Gastrocnemius medialis (tissue), 4 donors: ENCODE results near the gene NDUFA13. TPM values are rescaled to one million over a fixed set of nuclear protein-coding genes. Genes with fewer than 3 reads are reported as not detected.

Experiments
- ATAC-seq, 2 donors: fragments of 150-250 bp; one replicate each; pipeline ENCODE4 v1.9.1; 2016
- DNase-seq, 2 donors: peaks; one replicate each; pipeline ENCODE4 v3.0.0-alpha.2; 2019
- H3K27ac ChIP-seq, 4 donors: fragments of 200-600 bp; sonication (generic); 1 replicate in 1 of 4; 2 replicates in 3 of 4; pipeline ENCODE4 v1.5.1; 2016 to 2018; ENCODE audit warnings: mild to moderate bottlenecking in 2 of 4, moderate library complexity in 1 of 4
- H3K27me3 ChIP-seq, 3 donors: fragments of 200-600 bp; sonication (generic) in 2 of 3; 1 replicate in 1 of 3; 2 replicates in 2 of 3; pipeline versions ENCODE4 v1.5.1 to v1.6.0; 2016 to 2019; ENCODE audit warnings: mild to moderate bottlenecking in 1 of 3, moderate library complexity in 1 of 3
- H3K36me3 ChIP-seq, 2 donors: fragments of 200-600 bp; sonication (generic) in 1 of 2; one replicate each; pipeline ENCODE4 v1.5.1; 2017 to 2018
- H3K4me1 ChIP-seq, 2 donors: fragments of 200-600 bp; sonication (generic) in 1 of 2; one replicate each; pipeline ENCODE4 v1.5.1; 2016 to 2017; ENCODE audit warnings: mild to moderate bottlenecking in 2 of 2
- H3K4me3 ChIP-seq, 4 donors: fragments of 200-600 bp; sonication (generic) in 3 of 4; 1 replicate in 1 of 4; 2 replicates in 3 of 4; pipeline ENCODE4 v1.5.1; 2016 to 2019; ENCODE audit warnings: mild to moderate bottlenecking in 2 of 4
- H3K9me3 ChIP-seq, 3 donors: fragments of 200-600 bp; sonication (generic) in 2 of 3; 1 replicate in 1 of 3; 2 replicates in 2 of 3; pipeline ENCODE4 v1.5.1; 2016 to 2019
- POLR2A ChIP-seq, 2 donors: fragments of 450-650 bp; IDR thresholded peaks; one replicate each; pipeline ENCODE4 v1.6.1; 2017; ENCODE audit warnings: antibody characterized with exemption in 2 of 2, mild to moderate bottlenecking in 2 of 2, moderate library complexity in 2 of 2
- in situ Hi-C, 4 donors: fragments of 200-750 bp; cut with MboI; loops; one replicate each; pipeline versions ENCODE4 v1.15.0 to v1.8.0; 2017; ENCODE audit warnings: low sequenced_read_pairs in 4 of 4
- intact Hi-C: fragments of 100-400 bp; cut with DNase I; formaldehyde crosslinking; loops from one replicate; pipeline ENCODE4 v1.15.1; 2023; ENCODE audit warnings: low total_unique reads
- total RNA-seq, 4 donors: library from RNA; depleted of rRNA; stranded (reverse); fragments of >200 nt; gene quantifications; one replicate each; pipeline versions ENCODE4 v1.1.0 to v1.2.3, GENCODE V29; 2016
- TF ChIP-seq, protein P1 (sequence below), 5 experiments: fragments of 450-650 bp in 3 of 5; fragments of 200-600 bp in 2 of 5; sonication (generic) in 2 of 5; IDR thresholded peaks in 4 of 5; conservative IDR thresholded peaks in 1 of 5; 1 replicate in 4 of 5; 2 replicates in 1 of 5; pipeline ENCODE4 v1.5.1; 2016 to 2019; ENCODE audit warnings: antibody characterized with exemption in 5 of 5, mild to moderate bottlenecking in 3 of 5, moderate library complexity in 3 of 5

NDUFA13 gene
- total RNA-seq, 4 donors from 2014 or later, result 41.8 to 201 (median 50.5) TPM

- in situ Hi-C loops (loop anchor here in 1 of 4 donors (5.0 kb wide), 1 partner anchor 120 kb away; no protein-coding TSS in a partner anchor), intact Hi-C loops (no loop called here)
- TF ChIP-seq, protein P1, sequence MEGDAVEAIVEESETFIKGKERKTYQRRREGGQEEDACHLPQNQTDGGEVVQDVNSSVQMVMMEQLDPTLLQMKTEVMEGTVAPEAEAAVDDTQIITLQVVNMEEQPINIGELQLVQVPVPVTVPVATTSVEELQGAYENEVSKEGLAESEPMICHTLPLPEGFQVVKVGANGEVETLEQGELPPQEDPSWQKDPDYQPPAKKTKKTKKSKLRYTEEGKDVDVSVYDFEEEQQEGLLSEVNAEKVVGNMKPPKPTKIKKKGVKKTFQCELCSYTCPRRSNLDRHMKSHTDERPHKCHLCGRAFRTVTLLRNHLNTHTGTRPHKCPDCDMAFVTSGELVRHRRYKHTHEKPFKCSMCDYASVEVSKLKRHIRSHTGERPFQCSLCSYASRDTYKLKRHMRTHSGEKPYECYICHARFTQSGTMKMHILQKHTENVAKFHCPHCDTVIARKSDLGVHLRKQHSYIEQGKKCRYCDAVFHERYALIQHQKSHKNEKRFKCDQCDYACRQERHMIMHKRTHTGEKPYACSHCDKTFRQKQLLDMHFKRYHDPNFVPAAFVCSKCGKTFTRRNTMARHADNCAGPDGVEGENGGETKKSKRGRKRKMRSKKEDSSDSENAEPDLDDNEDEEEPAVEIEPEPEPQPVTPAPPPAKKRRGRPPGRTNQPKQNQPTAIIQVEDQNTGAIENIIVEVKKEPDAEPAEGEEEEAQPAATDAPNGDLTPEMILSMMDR (IDR thresholded peaks at IDR 0.05 in 4 of 5, conservative IDR thresholded peaks at IDR 0.05 in 1 of 5), result no peak
- TF ChIP-seq POLR2A (IDR thresholded peaks at IDR 0.05), result no peak
- DNase-seq, result no peak
- no peaks in the 10 kb centered on the region for H3K27me3 ChIP-seq
- H3K9me3 ChIP-seq, result no peaks in the 10 kb centered on the region
- H3K4me3 ChIP-seq, result no peak overlapping the region
- H3K27ac ChIP-seq, result no peak overlapping the region
- peaks cover 0 to under 1% of the 10 kb centered on the region in 2 donors for H3K36me3 ChIP-seq
- peaks cover 35 to 44% of the 10 kb centered on the region in 2 donors for H3K4me1 ChIP-seq
- ATAC-seq, result no peak
Measured at GRCh38 chr19:19487077-19487949, 28.7 kb upstream of the NDUFA13 start.

GRCh38 chr19:19487950-19488874 is 27.8 kb upstream of the NDUFA13 start:
- in situ Hi-C loops (loop anchor here in 1 of 4 donors (5.0 kb wide), 1 partner anchor 121 kb away; no protein-coding TSS in a partner anchor), intact Hi-C loops (no loop called here)
- H3K27ac ChIP-seq, result peak overlapping the region; percentile 44 to 77 (median 72)
- H3K4me1 ChIP-seq, result peaks cover 35 to 40% of the 10 kb centered on the region in 2 donors
- H3K9me3 ChIP-seq, result no peaks in the 10 kb centered on the region
- peak overlapping the region in 1 of 4 donors; percentile 25 for H3K4me3 ChIP-seq
- DNase-seq (no peak), ATAC-seq (no peak)
- no peak for TF ChIP-seq POLR2A (IDR thresholded peaks at IDR 0.05)
- TF ChIP-seq, protein P1 (IDR thresholded peaks at IDR 0.05 in 4 of 5, conservative IDR thresholded peaks at IDR 0.05 in 1 of 5), result no peak
- H3K27me3 ChIP-seq, result no peaks in the 10 kb centered on the region
- peaks cover 0 to 8% of the 10 kb centered on the region in 2 donors for H3K36me3 ChIP-seq

DNA sequence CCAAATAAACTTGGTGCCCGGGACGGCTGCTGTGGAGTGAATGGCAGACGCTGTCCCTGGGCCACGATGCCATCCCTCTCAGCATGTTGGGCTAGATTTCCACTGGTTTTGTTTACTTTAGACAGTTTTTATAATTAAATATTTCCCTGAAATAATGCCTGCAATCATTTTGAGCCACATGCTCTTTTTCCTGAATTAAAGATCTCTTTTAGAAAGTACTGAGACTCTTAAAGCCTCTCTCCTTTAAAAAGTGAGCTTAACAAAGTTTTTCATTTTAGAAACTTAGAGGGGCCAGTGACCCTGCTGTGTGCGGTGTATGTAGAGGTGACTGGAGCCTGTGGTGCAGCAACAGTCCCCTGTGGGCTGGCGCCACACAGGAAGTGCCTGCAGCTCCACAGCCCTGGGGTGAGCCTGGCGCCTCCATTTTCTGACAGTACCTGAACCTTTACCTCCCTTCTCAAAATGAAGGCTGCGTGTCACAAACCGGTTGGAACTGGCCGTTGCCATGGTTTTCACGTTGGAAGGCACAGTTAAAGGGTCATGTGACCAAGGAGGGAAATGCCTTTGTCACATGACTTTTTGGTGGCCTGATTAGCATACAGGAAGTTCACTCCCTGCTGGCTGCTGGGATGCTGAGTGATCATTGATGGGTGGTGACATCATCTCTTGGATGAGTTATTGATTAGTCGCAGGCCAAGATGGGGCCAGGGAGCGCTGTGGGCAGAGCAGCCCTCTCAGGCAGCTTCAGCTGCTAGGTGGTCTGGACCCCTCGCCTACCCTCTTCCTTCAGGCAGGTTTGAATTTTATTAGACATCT is 26.9 kb upstream of the NDUFA13 start:
- Histone ChIP-seq H3K27ac (peak overlapping the region; percentile 44 to 77 (median 72)), H3K4me1 (peaks cover 35 to 40% of the 10 kb centered on the region in 2 donors), H3K27me3 (no peaks in the 10 kb centered on the region), H3K36me3 (peaks cover 0 to 17% of the 10 kb centered on the region in 2 donors), H3K9me3 (no peaks in the 10 kb centered on the region), H3K4me3 (peak overlapping the region in 1 of 4 donors; percentile 25)
- in situ Hi-C loops (loop anchor here in 1 of 4 donors (5.0 kb wide), 1 partner anchor 122 kb away; no protein-coding TSS in a partner anchor), intact Hi-C loops (no loop called here)
- no peak for TF ChIP-seq POLR2A (IDR thresholded peaks at IDR 0.05)
- TF ChIP-seq, protein P1 (IDR thresholded peaks at IDR 0.05 in 4 of 5, conservative IDR thresholded peaks at IDR 0.05 in 1 of 5), result no peak
- peak; percentile 28 to 47 for ATAC-seq
- peak; percentile 34 to 69 for DNase-seq

GRCh38 chr19:19489804-19490204 is 26.2 kb upstream of the NDUFA13 start:
- peak in 1 of 2 donors; percentile 55 for DNase-seq
- in situ Hi-C loops, result loop anchor here (5.0 kb wide), 2 partner anchors 123 to 128 kb away; no protein-coding TSS in a partner anchor
- H3K4me3 ChIP-seq, result no peak overlapping the region

More at GRCh38 chr19:19489804-19490204, 26.2 kb upstream of the NDUFA13 start:
- Histone ChIP-seq H3K36me3 (peaks cover 0 to 24% of the 10 kb centered on the region in 2 donors), H3K9me3 (no peaks in the 10 kb centered on the region), H3K27me3 (no peaks in the 10 kb centered on the region), H3K27ac (peak overlapping the region; percentile 44 to 77 (median 72)), H3K4me1 (peaks cover 35 to 38% of the 10 kb centered on the region in 2 donors)
- peak; percentile 30 to 75 for ATAC-seq
- TF ChIP-seq, protein P1 (IDR thresholded peaks at IDR 0.05 in 4 of 5, conservative IDR thresholded peaks at IDR 0.05 in 1 of 5), result no peak
- TF ChIP-seq POLR2A (IDR thresholded peaks at IDR 0.05), result no peak
- intact Hi-C loops, result loop anchor here (1.0 to 5.0 kb wide), 3 partner anchors 84 to 123 kb away; no protein-coding TSS in a partner anchor
